ENCODE results near the gene TXLNG. TPM values are rescaled to one million over a fixed set of nuclear protein-coding genes. Genes with fewer than 3 reads are reported as not detected.

The TXLNG gene
- total RNA-seq, 1 donor from 2014 or later: 37.1 TPM

- Histone ChIP-seq H4K20me1 (ENCODE audit: low read depth) (peaks cover 42% of the 10 kb centered on the region), H3K27me3 (no peaks in the 10 kb centered on the region), H3K9ac (peak within 1 kb of the TSS; percentile 96), H2AFZ (replicated peaks) (peak within 1 kb of the TSS; percentile 90), H3K4me2 (peak within 1 kb of the TSS; percentile 98), H3K79me2 (ENCODE audit: low read depth) (peaks cover 43% of the 10 kb centered on the region), H3K4me3 (peak within 1 kb of the TSS; percentile 91), H3K4me1 (peaks cover 39% of the 10 kb centered on the region), H3F3A (ENCODE audit: low read depth) (peaks cover 48% of the 10 kb centered on the region), H3K27ac (peak within 1 kb of the TSS; percentile 100), H3K9me3 (ENCODE audit: low read depth) (no peaks in the 10 kb centered on the region), H3K36me3 (peaks cover 18% of the 10 kb centered on the region)
- peak; percentile 98 for DNase-seq (ENCODE audit: low spot score)
- peaks cover 21% of the 10 kb centered on the region for H3K36me3 Mint-ChIP-seq
- H3K4me1 Mint-ChIP-seq: peaks cover 44% of the 10 kb centered on the region
- no peak for TF ChIP-seq CTCF (IDR thresholded peaks at IDR 0.05)
- TF ChIP-seq EZH2phosphoT487 (IDR thresholded peaks at IDR 0.05): no peak
- no peak for TF ChIP-seq EZH2 (IDR thresholded peaks at IDR 0.05)
- H3K4me3 Mint-ChIP-seq: peak within 1 kb of the TSS; percentile 97
- H3K27ac Mint-ChIP-seq: peak within 1 kb of the TSS; percentile 99
- peaks cover 8% of the 10 kb centered on the region for H3K27me3 Mint-ChIP-seq (ENCODE audit: insufficient read depth, low read depth)
- H3K9me3 Mint-ChIP-seq: no peaks in the 10 kb centered on the region
Observed at GRCh38 chrX:16870095-16870861, 84.0 kb downstream of the TXLNG start, which contains the start of gene RBBP7. RBBP7 (minus strand) TSS chrX:16870362; CDS start chrX:16870053, 309 bp downstream.

- Mint-ChIP-seq H3K27ac (peak overlapping the region; percentile 84), H3K4me3 (peak overlapping the region; percentile 90), H3K9me3 (no peaks in the 10 kb centered on the region), H3K36me3 (peaks cover 17% of the 10 kb centered on the region), H3K27me3 (ENCODE audit: insufficient read depth, low read depth) (peaks cover 8% of the 10 kb centered on the region), H3K4me1 (peaks cover 44% of the 10 kb centered on the region)
- Histone ChIP-seq H3F3A (ENCODE audit: low read depth) (peaks cover 48% of the 10 kb centered on the region), H3K4me1 (peaks cover 39% of the 10 kb centered on the region), H3K27ac (peak overlapping the region; percentile 99), H4K20me1 (ENCODE audit: low read depth) (peaks cover 34% of the 10 kb centered on the region), H3K4me3 (peak overlapping the region; percentile 61), H2AFZ (replicated peaks) (peak overlapping the region; percentile 90), H3K9me3 (ENCODE audit: low read depth) (no peaks in the 10 kb centered on the region), H3K27me3 (peaks cover 3% of the 10 kb centered on the region), H3K4me2 (peak overlapping the region; percentile 90), H3K79me2 (ENCODE audit: low read depth) (peaks cover 35% of the 10 kb centered on the region), H3K9ac (peak overlapping the region; percentile 64), H3K36me3 (peaks cover 18% of the 10 kb centered on the region)
- DNase-seq (ENCODE audit: low spot score): peak; percentile 85
- TF ChIP-seq EZH2 (IDR thresholded peaks at IDR 0.05) (peak; percentile 64), CTCF (IDR thresholded peaks at IDR 0.05) (no peak), EZH2phosphoT487 (IDR thresholded peaks at IDR 0.05) (peak; percentile 16)
Observed at GRCh38 chrX:16870862-16871815, 84.9 kb downstream of the TXLNG start.

- Histone ChIP-seq H2AFZ (replicated peaks) (no peak overlapping the region), H3K9ac (no peak overlapping the region), H3K4me1 (peaks cover 32% of the 10 kb centered on the region), H3F3A (ENCODE audit: low read depth) (peaks cover 48% of the 10 kb centered on the region), H4K20me1 (ENCODE audit: low read depth) (peaks cover 14% of the 10 kb centered on the region), H3K79me2 (ENCODE audit: low read depth) (peaks cover 15% of the 10 kb centered on the region), H3K9me3 (ENCODE audit: low read depth) (no peaks in the 10 kb centered on the region), H3K4me3 (no peak overlapping the region), H3K27me3 (peaks cover 22% of the 10 kb centered on the region), H3K4me2 (no peak overlapping the region), H3K27ac (no peak overlapping the region), H3K36me3 (peaks cover 9% of the 10 kb centered on the region)
- Mint-ChIP-seq H3K27ac (no peak overlapping the region), H3K27me3 (ENCODE audit: insufficient read depth, low read depth) (peaks cover 6% of the 10 kb centered on the region), H3K4me1 (peaks cover 29% of the 10 kb centered on the region), H3K9me3 (no peaks in the 10 kb centered on the region), H3K4me3 (no peak overlapping the region), H3K36me3 (peaks cover 6% of the 10 kb centered on the region)
- DNase-seq (ENCODE audit: low spot score): no peak
- no peak for TF ChIP-seq EZH2phosphoT487 (IDR thresholded peaks at IDR 0.05)
- TF ChIP-seq CTCF (IDR thresholded peaks at IDR 0.05): no peak
- TF ChIP-seq EZH2 (IDR thresholded peaks at IDR 0.05): no peak
Observed at GRCh38 chrX:16873106-16873505, 86.8 kb downstream of the TXLNG start.
